NB4 (cell line): ENCODE data around the gene PVR.

Experiments
- DNase-seq: peaks from one replicate; pipeline ENCODE4 v3.0.0; 2010; ENCODE audit warnings: low read depth
- H3K4me3 ChIP-seq: one replicate; pipeline ENCODE4 v1.5.1; 2011; ENCODE audit warnings: mild to moderate bottlenecking, low read depth, low read length, moderate library complexity
- CTCF ChIP-seq: IDR thresholded peaks from one replicate; pipeline ENCODE4 v1.5.1; 2012; ENCODE audit warnings: low read depth, low read length
- MAX ChIP-seq: IDR thresholded peaks from 2 replicates; pipeline ENCODE4 v1.6.1; 2011; ENCODE audit warnings: low read depth, low read length
- MYC ChIP-seq: IDR thresholded peaks from 2 replicates; pipeline ENCODE4 v1.6.1; 2011; ENCODE audit warnings: low read depth, low read length
- POLR2A ChIP-seq: IDR thresholded peaks from 2 replicates; pipeline ENCODE4 v1.6.1; 2011; ENCODE audit warnings: mild to moderate bottlenecking; ENCODE audit not compliant: insufficient read length; ENCODE audit errors: extremely low read depth

The PVR gene

DNA sequence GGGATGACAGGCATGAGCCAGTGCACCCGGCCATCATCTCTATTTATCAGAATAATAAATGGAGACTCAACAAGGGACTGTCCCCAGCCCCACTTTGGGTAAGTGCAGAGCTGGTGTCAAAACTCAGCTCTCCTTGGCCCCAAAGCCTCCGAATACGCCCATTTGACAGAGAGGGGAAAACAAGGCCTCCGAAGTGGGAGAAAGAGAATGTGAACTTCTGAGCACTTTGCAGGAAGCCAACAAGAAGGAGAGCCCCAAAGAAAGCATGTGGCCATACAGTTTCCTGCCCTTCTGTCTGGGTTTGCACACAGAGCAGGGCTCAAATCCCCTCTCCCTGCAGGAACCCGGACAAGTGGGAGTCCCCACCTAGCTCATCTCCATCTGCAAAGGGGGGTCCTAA is 56.8 kb downstream of the PVR start:
- DNase-seq, result no peak
- TF ChIP-seq MAX, result no peak
- TF ChIP-seq POLR2A, result no peak
- no peak for TF ChIP-seq CTCF
- TF ChIP-seq MYC, result no peak

DNA sequence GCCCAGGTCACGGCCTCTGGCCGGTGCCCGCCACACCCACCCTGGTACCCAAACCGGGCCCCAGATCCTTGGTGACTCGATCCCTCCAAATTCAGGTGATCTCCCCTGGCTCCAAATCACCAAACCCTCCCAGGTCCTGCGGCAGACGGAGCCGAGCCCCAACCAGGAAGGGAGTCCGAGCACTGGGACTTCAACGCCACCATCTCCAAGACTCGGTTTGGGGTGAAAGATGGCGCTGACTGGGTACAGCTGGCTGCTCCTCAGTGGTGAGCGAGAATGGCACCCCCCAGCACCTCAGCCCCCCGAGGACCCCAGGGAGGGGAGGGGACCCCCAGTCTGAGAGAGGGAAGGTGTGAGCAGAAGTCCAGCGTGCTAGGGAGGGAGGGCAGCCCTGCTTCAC is 57.5 kb downstream of the PVR start:
- H3K4me3 ChIP-seq, result no peak overlapping the region
- DNase-seq, result no peak
- TF ChIP-seq MAX, result no peak
- no peak for TF ChIP-seq MYC
- no peak for TF ChIP-seq CTCF
- TF ChIP-seq POLR2A, result no peak

More for the DNA sequence above, 56.8 kb downstream of the PVR start:
- H3K4me3 ChIP-seq, result no peak overlapping the region

DNA sequence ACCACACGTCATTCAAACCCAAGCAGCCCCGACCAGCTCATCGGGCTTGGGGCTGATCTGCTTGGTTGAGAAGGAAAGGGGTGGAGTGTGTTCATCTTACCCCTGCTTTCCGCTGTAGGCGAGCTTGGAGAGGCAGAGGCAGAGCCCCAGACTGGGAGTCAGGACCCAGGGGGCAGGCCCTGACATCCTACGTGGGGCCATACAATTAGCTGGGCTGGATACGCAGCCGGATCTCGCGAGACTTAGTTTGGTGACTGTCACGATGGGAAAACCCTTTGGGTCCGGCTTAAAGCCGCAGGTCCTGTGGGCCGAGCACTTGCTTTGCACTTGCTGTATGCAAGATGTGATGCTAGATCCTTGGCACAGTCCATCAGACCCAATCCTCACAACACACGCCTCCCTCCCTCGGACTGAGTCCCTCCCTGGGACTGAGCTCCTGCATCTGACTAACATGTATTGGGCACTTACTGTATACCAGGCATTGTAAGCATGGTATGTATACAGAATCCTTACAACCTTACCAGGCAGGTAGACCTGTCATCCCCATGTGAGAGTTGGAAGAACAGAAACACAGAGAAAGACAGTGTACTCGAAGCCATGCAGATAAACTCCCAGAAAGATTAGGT is 59.0 kb downstream of the PVR start:
- no peak overlapping the region for H3K4me3 ChIP-seq
- DNase-seq, result no peak
- TF ChIP-seq POLR2A (no peak), MAX (no peak), MYC (no peak), CTCF (no peak)

GRCh38 chr19:44703336-44704078 is 59.8 kb downstream of the PVR start:
- no peak overlapping the region for H3K4me3 ChIP-seq
- no peak for DNase-seq
- TF ChIP-seq CTCF (no peak), POLR2A (no peak), MAX (no peak), MYC (no peak)

DNA sequence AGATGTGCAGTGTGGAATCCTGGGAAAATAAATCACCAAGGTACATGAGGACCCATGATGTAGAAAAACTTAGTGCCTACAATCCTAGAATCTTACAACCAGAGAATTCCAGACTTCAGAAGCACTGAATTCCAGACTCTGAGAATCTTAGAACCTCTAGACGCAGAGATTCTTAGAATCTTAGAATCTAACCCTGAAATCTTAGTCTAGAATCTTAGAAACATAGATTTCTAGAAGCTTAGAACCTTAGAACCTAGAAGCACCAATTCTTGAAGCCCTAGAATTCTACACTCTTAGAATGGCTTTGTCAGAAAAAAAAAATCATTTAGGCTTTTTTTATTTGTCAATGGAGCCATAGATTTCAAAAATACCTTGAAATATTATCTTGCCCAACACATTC is 61.3 kb downstream of the PVR start:
- no peak for TF ChIP-seq MAX
- no peak overlapping the region for H3K4me3 ChIP-seq
- no peak for DNase-seq

GRCh38 chr19:44705502-44706010 is 61.8 kb downstream of the PVR start:
- TF ChIP-seq POLR2A (no peak), MAX (no peak), CTCF (no peak), MYC (no peak)

More at GRCh38 chr19:44705502-44706010, 61.8 kb downstream of the PVR start:
- H3K4me3 ChIP-seq, result no peak overlapping the region
- no peak for DNase-seq
